Thymus (tissue), 11 donors: Measurements from ENCODE around the gene HOXD8. TPM values are rescaled to one million over a fixed set of nuclear protein-coding genes. Genes with fewer than 3 reads are reported as not detected.

Experiments
- DNase-seq, 9 donors: peaks; one replicate each; pipeline ENCODE4 v3.0.0-alpha.2; 2013; ENCODE audit warnings: low spot score in 9 of 9, low read depth in 6 of 9, missing footprints in 1 of 9
- H3K27ac ChIP-seq, 2 donors: one replicate each; pipeline ENCODE4 v1.5.1; 2013; ENCODE audit warnings: control low read depth in 1 of 2, low read depth in 1 of 2, low read length in 1 of 2, mild to moderate bottlenecking in 1 of 2, moderate library complexity in 1 of 2
- H3K27me3 ChIP-seq, 2 donors: one replicate each; pipeline ENCODE4 v1.5.1; 2013; ENCODE audit warnings: low read length in 1 of 2; ENCODE audit not compliant: control insufficient read depth in 2 of 2, insufficient read depth in 1 of 2
- H3K36me3 ChIP-seq, 2 donors: one replicate each; pipeline ENCODE4 v1.5.1; 2013; ENCODE audit warnings: low read length in 1 of 2, mild to moderate bottlenecking in 1 of 2, moderate library complexity in 1 of 2; ENCODE audit not compliant: control insufficient read depth in 2 of 2, insufficient read depth in 2 of 2
- H3K4me1 ChIP-seq, 2 donors: one replicate each; pipeline ENCODE4 v1.5.1; 2013; ENCODE audit warnings: low read length in 2 of 2; ENCODE audit not compliant: control insufficient read depth in 2 of 2, insufficient read depth in 2 of 2
- H3K4me3 ChIP-seq, 2 donors: one replicate each; pipeline ENCODE4 v1.5.1; 2013; ENCODE audit warnings: low read length in 2 of 2, control low read depth in 1 of 2, mild to moderate bottlenecking in 1 of 2
- H3K9me3 ChIP-seq, 2 donors: one replicate each; pipeline ENCODE4 v1.5.1; 2013; ENCODE audit warnings: low read length in 1 of 2, mild to moderate bottlenecking in 1 of 2; ENCODE audit not compliant: control insufficient read depth in 2 of 2, insufficient read depth in 1 of 2
- WGBS: extraction: QIAGEN DNeasy Blood & Tissue Kit; methylation state at CpG from one replicate; pipeline ENCODE4 v1.1.7; 2013; 5-methylcytosine and 5-hydroxymethylcytosine counted together
- polyA plus RNA-seq: library from polyadenylated mRNA; stranded (reverse); fragments of 200-250 nt; gene quantifications from one replicate; pipeline ENCODE4 v1.2.3, GENCODE V29; 2013
- total RNA-seq: library from RNA; stranded (reverse); fragments of 120-200 nt; gene quantifications from one replicate; pipeline ENCODE4 v1.2.4, GENCODE V29; 2013
- donor health status: healthy.

Gene HOXD8
- total and polyA plus RNA-seq, 2 donors, result 1.5 to 3.4 TPM

GRCh38 chr2:176112375-176113302, 16.9 kb upstream of the HOXD8 start:
- no peaks in the 10 kb centered on the region for H3K4me1 ChIP-seq
- peaks cover 0 to 11% of the 10 kb centered on the region in 2 donors for H3K9me3 ChIP-seq
- H3K36me3 ChIP-seq, result no peaks in the 10 kb centered on the region
- no peak overlapping the region for H3K4me3 ChIP-seq
- no peak overlapping the region for H3K27ac ChIP-seq
- H3K27me3 ChIP-seq, result peaks cover 89 to 100% of the 10 kb centered on the region in 2 donors
- 9% methylated on average over 40 of the region's 40 CpGs for WGBS
- no peak for DNase-seq

GRCh38 chr2:176114120-176114929, 15.2 kb upstream of the HOXD8 start:
- H3K36me3 ChIP-seq, result no peaks in the 10 kb centered on the region
- H3K9me3 ChIP-seq, result peaks cover 0 to 11% of the 10 kb centered on the region in 2 donors
- H3K4me3 ChIP-seq, result no peak overlapping the region
- H3K4me1 ChIP-seq, result peaks cover 0 to 3% of the 10 kb centered on the region in 2 donors
- DNase-seq, result no peak
- WGBS, result 14% methylated on average over 26 of the region's 26 CpGs
- H3K27me3 ChIP-seq, result peaks cover 88 to 100% of the 10 kb centered on the region in 2 donors
- no peak overlapping the region for H3K27ac ChIP-seq

DNA sequence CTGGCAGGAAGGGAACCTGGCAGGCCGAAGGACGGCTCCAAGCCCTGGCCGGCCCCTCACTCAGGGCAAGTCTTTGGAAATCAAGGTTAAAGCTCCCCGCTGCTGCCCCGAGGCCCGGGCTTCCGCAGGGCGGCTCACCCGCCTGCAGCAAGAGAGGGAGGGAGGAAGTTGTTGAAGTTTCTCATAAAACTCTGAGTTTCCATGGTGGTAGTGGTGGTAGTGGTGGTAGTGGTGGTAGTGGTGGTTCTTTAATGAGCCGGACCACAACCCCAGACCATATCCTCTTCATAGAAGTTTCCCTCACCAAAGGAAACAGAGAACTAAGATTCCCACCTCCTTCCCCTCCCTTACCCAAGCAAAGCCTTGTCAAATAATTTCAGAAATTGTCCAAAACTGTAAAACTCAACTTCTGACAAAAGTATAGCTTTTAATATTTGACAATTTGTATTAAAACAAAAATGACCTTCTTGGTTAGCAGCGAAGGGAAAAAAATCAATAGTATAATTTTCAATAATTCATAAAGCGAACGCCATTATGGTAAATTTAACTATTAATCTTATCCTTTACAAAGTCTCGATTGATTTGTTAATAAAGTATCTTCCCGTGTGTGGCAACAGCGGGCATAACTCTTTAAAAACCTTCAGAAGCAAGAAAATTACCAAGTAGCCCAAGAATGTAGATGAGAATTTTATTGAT, 14.4 kb upstream of the HOXD8 start:
- Histone ChIP-seq H3K4me1 (peaks cover 0 to 3% of the 10 kb centered on the region in 2 donors), H3K27ac (no peak overlapping the region), H3K9me3 (peaks cover 0 to 11% of the 10 kb centered on the region in 2 donors), H3K4me3 (no peak overlapping the region), H3K36me3 (no peaks in the 10 kb centered on the region), H3K27me3 (peaks cover 88 to 100% of the 10 kb centered on the region in 2 donors)
- no peak for DNase-seq
- 13% methylated on average over 16 of the region's 16 CpGs for whole genome bisulfite sequencing

DNA sequence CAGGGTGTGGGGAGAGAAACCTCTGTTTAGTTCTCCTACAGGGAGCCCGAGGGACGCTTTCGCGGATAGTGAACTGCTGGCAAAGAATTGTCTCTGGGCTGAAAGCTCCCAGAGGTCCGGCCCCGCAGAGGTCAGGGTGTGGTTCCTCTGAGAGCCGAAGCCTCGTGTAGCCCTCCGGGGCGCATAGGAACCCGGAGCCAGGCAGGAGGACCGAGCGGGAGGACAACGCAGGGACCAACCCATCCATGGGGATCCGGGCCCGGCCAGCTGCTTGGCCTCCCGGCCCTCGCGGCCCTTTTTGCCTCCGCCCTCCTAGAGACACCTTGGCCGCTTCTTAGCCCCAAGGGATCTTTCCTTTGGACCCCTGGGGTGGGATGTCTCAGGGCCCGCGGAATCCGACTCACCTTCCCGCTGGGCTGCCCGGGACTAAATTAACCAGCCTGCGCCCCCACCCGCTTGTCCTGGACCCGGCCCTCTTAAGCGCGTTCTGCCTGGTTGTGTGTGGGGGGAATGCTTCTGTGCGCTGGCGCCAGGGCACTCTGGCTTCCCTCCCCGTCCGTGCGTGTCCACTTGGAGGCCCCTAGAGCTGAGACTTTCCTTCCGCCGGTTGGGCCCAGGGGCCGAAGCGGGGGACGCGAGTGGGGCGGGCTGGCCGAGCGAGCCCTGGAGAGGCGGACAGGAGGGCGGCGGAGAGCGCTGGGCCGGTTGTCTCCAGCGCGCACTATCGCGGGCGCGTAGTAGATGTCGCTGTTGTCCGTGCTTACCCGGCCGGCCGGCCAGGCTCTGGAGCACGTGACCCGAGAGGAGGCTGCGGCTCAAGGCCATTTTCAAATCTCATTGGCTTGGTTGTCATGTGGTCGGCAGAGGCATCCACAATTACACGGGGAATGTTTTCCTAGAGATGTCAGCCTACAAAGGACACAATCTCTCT, 13.4 kb upstream of the HOXD8 start, which contains the start of gene HOXD10:
Gene HOXD10, plus strand, starts transcription at position 896 of the 931 bp plus-strand sequence. CDS start 56 bp downstream, outside the sequence.
- H3K36me3 ChIP-seq, result no peaks in the 10 kb centered on the region
- WGBS, result 10% methylated on average over 66 of the region's 66 CpGs
- no peak within 1 kb of the TSS for H3K27ac ChIP-seq
- H3K4me1 ChIP-seq, result peaks cover 0 to 3% of the 10 kb centered on the region in 2 donors
- no peak for DNase-seq
- peaks cover 0 to 11% of the 10 kb centered on the region in 2 donors for H3K9me3 ChIP-seq
- no peak within 1 kb of the TSS for H3K4me3 ChIP-seq
- H3K27me3 ChIP-seq, result peaks cover 91 to 100% of the 10 kb centered on the region in 2 donors

DNA sequence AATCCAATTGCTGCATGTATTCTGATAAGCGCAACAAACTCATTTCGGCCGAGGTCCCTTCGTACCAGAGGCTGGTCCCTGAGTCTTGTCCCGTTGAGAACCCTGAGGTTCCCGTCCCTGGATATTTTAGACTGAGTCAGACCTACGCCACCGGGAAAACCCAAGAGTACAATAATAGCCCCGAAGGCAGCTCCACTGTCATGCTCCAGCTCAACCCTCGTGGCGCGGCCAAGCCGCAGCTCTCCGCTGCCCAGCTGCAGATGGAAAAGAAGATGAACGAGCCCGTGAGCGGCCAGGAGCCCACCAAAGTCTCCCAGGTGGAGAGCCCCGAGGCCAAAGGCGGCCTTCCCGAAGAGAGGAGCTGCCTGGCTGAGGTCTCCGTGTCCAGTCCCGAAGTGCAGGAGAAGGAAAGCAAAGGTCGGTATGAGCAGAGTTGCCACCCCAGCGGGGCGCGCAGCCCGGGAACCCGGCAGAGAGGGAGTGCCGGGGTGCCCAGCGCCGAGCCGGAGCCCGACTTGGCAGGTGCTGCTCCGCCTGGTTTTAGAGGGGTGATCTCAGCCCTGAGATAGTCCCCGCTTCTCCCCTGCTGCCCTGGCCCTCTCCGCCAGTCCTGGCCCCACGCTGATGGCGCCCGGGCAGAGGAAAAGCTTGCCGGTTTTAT, 12.2 kb upstream of the HOXD8 start:
- 22% methylated on average over 40 of the region's 40 CpGs for WGBS
- DNase-seq, result no peak
- no peak overlapping the region for H3K4me3 ChIP-seq
- H3K36me3 ChIP-seq, result no peaks in the 10 kb centered on the region
- H3K9me3 ChIP-seq, result peaks cover 0 to 16% of the 10 kb centered on the region in 2 donors
- peaks cover 91 to 100% of the 10 kb centered on the region in 2 donors for H3K27me3 ChIP-seq
- H3K27ac ChIP-seq, result no peak overlapping the region
- peaks cover 0 to 3% of the 10 kb centered on the region in 2 donors for H3K4me1 ChIP-seq

- Histone ChIP-seq H3K9me3 (peaks cover 0 to 19% of the 10 kb centered on the region in 2 donors), H3K27ac (no peak overlapping the region), H3K4me3 (no peak overlapping the region), H3K4me1 (peaks cover 3 to 9% of the 10 kb centered on the region in 2 donors), H3K27me3 (peaks cover 91 to 100% of the 10 kb centered on the region in 2 donors), H3K36me3 (no peaks in the 10 kb centered on the region)
- 12% methylated on average over 11 of the region's 11 CpGs for WGBS
- DNase-seq, result no peak
Measured at GRCh38 chr2:176117823-176118371, 11.6 kb upstream of the HOXD8 start.

GRCh38 chr2:176118601-176119339, 10.7 kb upstream of the HOXD8 start:
- H3K36me3 ChIP-seq, result no peaks in the 10 kb centered on the region
- H3K9me3 ChIP-seq, result peaks cover 0 to 19% of the 10 kb centered on the region in 2 donors
- H3K4me3 ChIP-seq, result no peak overlapping the region
- no peak overlapping the region for H3K27ac ChIP-seq
- 11% methylated on average over 24 of the region's 24 CpGs for WGBS
- DNase-seq, result peak in 2 of 9 donors; percentile 42 to 55
- peaks cover 4 to 9% of the 10 kb centered on the region in 2 donors for H3K4me1 ChIP-seq
- H3K27me3 ChIP-seq, result peaks cover 91 to 100% of the 10 kb centered on the region in 2 donors
